EL (cell line): Measurements from ENCODE around the gene MSX2.
"Not testable (repeated sequence)": the region's sequence is repeated elsewhere in the genome, so short reads cannot be mapped to it uniquely, and the experiment has no call there.

Experiments
- DNase-seq: peaks from one replicate; pipeline ENCODE4 v3.0.0-alpha.2; 2016

MSX2 gene

DNA sequence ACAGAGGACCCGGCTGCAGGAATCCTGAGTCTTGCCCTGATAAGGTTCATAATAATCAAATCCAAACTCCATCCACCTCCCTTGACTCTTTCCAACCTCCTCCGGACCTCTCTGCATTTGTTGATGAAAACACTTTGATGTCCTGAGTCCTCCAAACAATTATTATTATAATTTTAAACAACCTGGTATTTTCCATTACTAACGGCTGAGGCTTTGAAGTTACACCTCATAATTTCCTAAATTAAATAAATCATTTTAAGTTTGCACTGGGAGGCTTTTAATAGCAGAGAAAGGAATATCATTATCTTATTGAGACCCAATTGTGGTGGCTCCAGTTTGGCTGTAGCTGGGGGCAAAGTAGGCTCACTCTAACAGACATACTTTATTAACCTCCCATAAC is 9.5 kb downstream of the MSX2 start:
- no peak for DNase-seq

GRCh38 chr5:174734571-174735497 is 10.5 kb downstream of the MSX2 start:
- no peak for DNase-seq

- DNase-seq = no peak
These were observed 11.3 kb downstream of the MSX2 start for GRCh38 chr5:174735498-174736330.

GRCh38 chr5:174736331-174736721 is 11.9 kb downstream of the MSX2 start:
- DNase-seq = peak; percentile 82

DNA sequence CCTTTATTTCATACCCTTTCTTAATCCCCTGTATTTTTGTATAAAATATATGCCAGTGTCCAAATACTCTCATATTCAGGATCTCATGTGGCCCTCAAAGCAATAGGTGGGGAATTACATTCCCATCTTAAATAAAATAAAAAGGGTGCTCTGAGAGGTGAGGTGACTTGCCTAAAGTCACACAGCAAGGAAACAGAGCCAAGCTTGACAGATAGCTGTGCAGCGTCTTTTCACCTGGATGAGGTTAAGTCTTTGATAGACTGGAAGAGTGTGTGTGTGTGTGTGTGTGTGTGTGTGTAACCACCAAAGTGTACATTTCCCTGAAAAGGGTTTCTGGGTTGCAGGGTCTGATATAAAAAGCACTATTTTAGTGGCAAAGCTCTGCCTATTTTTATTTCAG is 12.4 kb downstream of the MSX2 start:
- no peak for DNase-seq

GRCh38 chr5:174737330-174737729 is 12.9 kb downstream of the MSX2 start:
- DNase-seq = peak; percentile 39

- DNase-seq = no peak
These were observed 17.0 kb downstream of the MSX2 start for GRCh38 chr5:174741352-174741751.

- DNase-seq = no peak
These were observed 20.5 kb downstream of the MSX2 start for GRCh38 chr5:174744896-174745295.

- DNase-seq = no peak
These were observed 21.3 kb downstream of the MSX2 start for GRCh38 chr5:174745590-174746103.

- peak; percentile 52 for DNase-seq
These were observed 26.3 kb downstream of the MSX2 start for GRCh38 chr5:174750711-174751110.

GRCh38 chr5:174751154-174752000 is 27.0 kb downstream of the MSX2 start:
- peak; percentile 20 for DNase-seq

- DNase-seq = no peak
These were observed 27.7 kb downstream of the MSX2 start for GRCh38 chr5:174752121-174752520.

- peak; percentile 19 for DNase-seq
These were observed 30.7 kb downstream of the MSX2 start for GRCh38 chr5:174755106-174755505.

GRCh38 chr5:174759091-174759490 is 34.7 kb downstream of the MSX2 start:
- no peak for DNase-seq

- DNase-seq = no peak
These were observed 36.3 kb downstream of the MSX2 start for GRCh38 chr5:174760721-174761120.

GRCh38 chr5:174761341-174761740 is 37.0 kb downstream of the MSX2 start:
- DNase-seq = not testable (repeated sequence)

GRCh38 chr5:174764309-174764708 is 39.9 kb downstream of the MSX2 start:
- no peak for DNase-seq

GRCh38 chr5:174765540-174765939 is 41.2 kb downstream of the MSX2 start:
- DNase-seq = no peak

DNA sequence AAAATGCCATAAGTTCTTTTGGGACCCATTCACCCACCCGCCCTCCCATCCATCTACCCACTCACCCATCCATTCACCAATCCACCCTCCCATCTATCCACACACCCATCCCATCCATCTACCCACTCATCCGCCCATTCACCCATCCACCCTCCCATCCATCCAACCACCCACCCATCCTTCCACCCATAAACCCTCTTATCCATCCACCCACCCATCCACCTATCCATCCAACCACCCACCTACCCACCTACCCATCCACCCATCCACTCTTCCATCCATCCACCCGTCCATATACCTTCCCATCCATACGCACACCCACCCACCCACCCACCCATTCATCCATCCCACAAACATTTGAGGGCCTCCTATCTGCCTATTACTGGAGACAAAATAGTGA is 43.3 kb downstream of the MSX2 start:
- no peak for DNase-seq

GRCh38 chr5:174769005-174769404 is 44.6 kb downstream of the MSX2 start:
- DNase-seq = no peak

GRCh38 chr5:174773371-174773770 is 49.0 kb downstream of the MSX2 start:
- no peak for DNase-seq

DNA sequence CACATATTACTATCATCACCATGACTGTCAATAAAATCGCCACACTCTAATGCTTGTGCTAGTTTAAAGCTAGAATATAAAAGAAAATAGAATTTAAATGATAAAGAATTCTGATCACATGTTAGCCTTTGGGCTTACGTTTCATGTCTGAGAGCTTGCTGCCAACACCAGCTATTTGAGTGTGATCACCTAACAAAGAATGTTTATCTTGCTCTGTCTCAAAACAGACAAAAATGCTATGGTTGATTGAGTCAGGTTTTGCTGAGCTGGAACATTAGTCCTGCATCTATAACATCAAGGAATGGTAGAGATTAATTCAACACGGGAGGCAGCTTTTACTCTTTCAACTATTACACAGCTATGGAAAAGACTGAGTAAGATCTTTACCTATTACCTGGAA is 50.7 kb downstream of the MSX2 start:
- DNase-seq = no peak

GRCh38 chr5:174777111-174777510 is 52.7 kb downstream of the MSX2 start:
- no peak for DNase-seq
